NCI-H226 (cell line): ENCODE data around the gene RPIA.

Source experiments
- DNase-seq: peaks from one replicate; pipeline ENCODE4 v3.0.0-alpha.2; 2015

The RPIA gene

DNA sequence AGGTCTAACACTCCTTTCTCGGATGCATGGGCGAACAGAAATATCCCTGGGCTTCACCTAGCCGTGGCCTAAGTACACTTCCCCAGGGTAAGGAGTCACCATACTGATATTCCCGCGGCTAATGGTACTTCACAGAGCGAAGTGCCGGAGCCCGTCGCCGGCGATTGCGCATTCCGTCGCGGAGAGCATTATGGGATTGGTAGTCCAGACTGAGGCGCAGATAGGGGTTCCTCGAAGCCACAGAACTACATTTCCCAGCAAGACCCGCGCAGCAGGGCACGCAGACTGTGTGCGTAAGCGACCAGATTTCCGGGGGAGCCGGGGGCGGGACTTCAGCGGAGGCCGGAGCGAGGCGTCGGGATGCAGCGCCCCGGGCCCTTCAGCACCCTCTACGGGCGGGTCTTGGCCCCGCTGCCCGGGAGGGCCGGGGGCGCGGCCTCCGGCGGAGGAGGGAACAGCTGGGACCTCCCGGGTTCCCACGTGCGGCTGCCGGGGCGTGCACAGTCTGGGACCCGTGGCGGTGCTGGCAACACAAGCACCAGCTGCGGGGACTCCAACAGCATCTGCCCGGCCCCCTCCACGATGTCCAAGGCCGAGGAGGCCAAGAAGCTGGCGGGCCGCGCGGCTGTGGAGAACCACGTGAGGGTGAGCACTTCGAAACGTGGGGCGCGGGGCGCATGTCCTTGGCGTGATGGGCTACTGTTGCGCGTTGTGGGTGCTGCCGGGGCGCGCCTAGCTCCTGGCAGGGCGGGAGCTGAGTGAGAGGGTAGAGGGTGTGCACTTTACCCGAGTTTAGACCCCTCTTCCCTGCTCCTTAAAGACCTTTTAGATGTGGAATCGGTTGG lies at the start of gene RPIA:
Gene RPIA (plus strand): TSS at position 335 of the 845 bp plus-strand sequence. CDS start 26 bp downstream, at position 361.
- DNase-seq, result peak; percentile 97

DNA sequence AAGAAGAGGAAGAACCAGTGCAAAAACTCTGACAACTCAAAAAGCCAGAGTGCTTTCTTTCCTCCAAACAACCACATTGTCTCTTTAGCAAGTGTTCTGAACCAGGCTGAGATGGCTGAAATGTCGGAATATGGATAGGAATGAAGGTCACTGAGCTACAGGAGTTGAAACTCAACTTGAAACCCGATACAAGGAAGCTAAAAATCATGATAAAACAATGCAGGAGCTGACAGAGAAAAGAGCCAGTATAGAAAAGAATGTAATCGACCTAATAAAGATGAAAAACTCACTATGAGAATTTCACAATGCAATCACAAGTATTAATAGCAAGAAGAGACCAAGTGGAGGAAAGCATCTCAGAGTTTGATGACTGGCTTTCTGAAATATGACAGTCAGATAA lies 49.2 kb upstream of the RPIA start:
- no peak for DNase-seq

DNA sequence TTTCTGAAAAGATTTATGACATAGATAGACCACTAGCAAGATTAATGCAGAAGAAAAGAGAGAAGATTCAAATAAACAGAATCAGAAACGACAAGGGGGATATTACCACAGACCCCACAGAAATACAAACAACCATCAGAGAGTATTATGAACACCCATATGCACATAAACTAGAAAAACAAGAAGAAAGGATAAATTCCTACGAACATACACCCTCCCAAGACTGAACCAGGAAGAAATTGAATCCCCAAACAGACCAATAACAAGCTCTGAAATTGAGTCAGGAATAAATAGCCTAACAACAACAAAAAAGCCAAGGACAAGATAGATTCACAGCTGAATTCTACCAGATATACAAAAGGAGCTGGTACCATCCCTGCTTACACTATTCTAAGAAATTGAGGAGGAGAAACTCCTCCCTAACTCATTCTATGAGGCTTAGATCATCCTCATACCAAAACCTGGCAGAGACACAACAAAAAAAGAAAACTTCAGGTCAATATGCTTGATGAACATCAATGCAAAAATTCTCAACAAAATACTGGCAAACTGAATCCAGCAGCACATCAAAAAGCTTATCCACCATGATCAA lies 46.1 kb upstream of the RPIA start:
- peak; percentile 45 for DNase-seq

DNA sequence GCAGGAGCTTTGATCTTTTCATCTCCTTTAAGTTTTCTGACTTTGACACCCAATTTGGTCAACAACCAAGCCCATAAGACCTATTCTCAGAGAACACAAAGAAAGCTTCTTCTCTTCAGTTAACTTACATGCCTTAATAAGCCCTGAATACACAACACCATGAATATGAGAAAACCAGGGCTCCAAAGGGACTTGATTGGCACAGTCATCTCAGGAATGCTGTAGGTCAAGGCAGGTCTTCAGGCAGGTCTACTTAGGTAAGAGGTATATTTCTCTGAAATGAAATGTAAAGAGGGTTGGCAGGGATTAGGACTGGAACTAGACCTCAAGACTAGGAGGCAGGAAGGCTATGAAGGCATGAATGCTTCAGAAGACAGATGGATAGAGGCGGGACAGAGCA lies 39.8 kb upstream of the RPIA start:
- DNase-seq, result no peak

DNA sequence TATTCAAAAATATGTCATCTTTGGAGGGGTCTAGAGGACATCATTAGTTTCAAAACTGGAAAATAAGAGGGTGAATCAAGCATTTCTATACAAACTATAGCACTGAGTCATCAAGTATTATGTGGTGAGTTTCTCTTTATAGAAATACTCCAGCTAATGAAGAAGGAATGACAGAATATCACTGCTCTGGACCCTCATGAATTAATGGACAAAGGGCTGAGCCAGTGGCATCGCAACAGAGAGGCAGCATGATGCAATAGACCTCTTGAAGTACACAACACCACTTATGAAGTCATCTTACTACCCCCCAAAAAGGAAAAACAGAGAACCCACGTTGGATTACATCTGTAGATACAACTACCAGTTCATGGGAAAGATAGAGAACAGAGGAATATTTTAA lies 36.8 kb upstream of the RPIA start:
- DNase-seq, result peak; percentile 53

DNA sequence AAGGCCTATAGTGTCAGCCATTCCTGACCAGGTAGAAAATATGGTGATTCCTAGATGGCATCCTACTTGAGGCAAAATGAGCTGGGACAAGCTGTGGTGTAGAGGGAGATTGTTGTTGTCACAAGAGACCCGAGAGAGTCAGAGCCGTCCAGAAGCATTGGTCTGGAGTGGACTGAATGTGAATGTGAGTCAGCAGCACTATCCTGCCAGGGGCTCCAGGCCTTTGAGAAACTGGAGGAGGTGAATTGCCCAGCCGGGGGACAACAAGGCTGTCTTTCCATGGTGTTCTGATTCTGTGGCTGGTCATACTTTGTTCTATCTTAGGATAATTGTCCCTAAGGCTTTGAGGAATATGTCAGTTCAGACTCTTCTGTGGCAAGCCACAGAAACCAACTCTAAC lies 34.8 kb upstream of the RPIA start:
- DNase-seq, result peak; percentile 44

DNA sequence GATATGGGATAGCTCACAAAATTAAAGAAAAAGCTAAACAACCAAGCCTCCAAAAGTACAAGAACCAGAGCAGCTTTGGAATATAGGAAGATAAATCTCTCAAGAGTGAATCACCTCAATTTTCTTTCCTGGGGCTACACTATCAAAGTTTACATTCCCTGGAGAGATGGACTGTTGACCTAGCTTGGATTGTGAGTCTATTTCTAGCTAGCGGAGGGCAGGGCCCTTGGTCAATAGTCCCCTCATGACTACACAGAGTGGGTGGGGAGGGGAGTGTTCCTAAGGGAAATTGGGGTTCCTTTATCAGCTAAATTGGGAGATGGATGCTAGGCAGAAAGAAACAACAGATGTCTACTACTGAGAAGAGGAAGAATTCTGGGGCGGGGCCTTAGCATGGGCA lies 34.3 kb upstream of the RPIA start:
- peak; percentile 86 for DNase-seq

DNA sequence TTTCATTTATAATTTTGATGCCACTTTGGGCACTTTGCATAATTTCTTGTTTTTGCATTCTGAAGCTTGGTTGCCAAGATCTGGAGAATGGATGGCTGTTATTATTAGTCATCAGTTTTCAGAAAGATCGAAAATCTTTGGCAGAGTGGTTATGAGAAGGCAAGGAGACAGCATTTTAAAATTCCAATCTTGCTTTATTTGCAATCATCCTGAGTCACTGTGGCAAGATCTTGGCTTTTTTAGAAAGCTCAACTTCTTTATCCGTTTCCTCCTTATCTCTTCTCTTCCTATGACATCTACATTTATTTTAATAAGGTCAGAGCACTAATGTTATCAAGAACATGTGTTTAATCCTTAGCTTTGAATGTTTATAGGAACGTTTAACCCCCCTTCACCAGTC lies 33.1 kb upstream of the RPIA start:
- peak; percentile 87 for DNase-seq

DNA sequence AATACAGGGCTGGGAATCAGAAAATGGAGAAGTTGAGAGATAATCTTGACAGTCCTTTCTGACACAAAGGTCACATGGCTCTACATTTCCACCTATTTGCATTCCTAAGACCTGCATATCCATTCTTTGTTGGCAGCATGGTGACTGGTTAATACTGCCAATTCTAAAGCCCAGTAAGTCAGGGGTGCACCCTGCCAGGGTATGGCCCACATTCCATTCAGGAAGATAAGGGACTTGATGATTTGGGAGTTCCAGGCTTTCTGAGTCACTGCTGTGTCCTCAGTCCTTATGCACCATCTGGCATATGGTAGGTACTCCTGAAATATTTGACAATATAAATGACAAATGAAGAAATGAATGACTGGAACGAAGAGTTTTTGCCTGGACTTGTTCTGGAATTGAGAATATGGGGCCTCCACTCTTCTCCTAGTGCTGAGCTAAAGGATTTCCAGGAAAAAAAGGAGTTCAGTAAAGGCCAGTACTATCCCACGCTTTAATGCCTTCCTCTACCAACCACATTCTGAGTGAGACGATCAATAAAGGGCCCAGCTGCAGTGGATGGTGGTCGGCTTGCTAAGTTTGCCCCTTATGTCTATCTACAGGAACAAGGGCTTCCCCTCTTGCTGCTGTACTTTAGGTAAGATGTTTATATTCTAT lies 32.5 kb upstream of the RPIA start:
- peak; percentile 83 for DNase-seq

DNA sequence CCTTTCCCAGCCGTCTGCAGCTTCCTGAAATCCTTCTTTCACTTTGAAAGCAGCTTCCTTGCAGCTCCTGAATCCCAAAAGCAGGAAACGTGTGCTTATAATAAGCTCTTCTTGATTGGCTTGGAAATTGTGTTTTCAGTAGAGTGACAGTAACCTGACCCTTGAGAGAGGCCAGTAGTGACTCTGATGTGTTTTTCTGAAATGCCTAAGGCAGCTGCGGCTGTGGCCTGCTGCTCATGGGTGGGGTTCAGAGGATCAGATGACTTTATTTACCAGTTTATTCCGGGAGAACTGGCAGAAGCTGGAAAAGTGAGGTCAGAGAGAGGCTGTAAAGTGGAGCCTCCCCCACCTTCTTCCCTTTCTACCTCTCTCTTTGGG lies 31.9 kb upstream of the RPIA start:
- DNase-seq, result peak; percentile 51

DNA sequence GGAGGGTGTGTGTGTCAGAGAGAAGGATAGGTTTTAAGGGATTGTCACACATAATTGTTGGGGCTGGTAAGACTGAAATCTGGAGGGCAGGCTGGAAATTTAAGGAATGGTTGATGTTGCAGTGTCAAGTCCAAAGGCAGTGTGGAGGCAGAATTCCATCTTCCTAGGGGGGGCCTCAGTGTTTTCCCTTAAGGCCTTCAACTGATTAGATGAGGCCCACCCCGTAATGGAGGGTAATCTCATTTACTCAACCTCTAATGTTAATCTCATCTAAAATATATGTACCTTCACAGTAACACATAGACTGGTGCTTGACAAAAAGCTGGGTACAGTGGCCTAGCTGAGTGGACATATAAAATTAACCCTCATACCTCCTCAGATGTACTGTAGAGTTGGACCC lies 30.9 kb upstream of the RPIA start:
- no peak for DNase-seq

DNA sequence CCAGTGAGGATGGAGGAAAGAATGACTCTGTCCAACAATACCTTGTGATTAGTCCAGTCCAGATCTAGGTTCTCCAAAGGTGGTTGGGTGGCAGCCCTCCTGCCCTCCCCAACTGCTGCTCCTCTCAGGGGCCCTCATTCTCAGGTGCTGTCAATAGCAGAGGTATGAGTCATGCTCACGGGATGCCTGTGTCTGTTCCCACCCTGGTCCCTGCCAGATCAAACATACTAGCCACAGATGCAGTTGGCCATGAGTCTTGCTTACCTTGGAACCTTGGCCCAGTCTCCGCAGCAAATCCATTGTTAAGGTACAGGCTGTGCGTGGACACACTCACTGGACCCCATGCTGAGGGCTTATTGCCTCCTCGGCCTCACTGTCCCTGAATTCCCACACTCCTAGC lies 24.9 kb upstream of the RPIA start:
- no peak for DNase-seq

DNA sequence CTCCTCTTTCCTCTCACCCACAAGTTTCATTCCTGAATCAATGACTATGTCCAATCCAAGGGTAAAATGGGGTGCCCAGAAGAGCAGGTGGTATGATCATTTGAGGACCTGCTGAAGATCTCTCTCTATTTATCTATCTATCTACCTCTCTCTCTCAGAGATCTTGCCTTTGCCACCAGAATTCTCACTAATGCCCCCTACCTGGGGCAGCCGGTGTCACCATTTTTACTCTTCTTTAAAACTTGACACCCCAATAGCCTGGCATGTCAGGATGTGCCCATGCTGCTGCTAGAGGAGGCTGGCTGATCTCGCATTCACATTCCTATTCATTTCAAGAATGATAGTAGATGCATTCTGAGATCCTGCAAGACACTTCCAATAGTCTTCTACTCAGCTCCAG lies 24.3 kb upstream of the RPIA start:
- no peak for DNase-seq

DNA sequence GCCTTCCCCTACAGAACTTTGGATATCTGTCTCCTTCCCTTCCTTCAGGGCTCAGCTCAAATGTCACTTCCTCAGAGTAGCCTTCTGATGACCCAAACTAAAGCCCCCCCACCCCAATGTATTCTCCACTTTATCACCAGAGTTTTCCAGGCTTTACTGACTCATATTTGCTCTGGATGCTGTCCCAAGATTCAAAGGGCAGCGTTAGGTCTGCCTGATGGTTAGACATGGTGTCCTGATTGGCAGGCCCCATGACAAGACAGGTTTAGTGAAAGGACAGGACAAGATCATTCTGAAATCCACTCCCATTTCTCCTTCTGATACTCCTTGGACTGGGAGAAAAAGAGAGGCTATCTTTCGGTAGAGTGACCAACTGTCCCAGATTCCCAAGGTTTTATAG lies 22.6 kb upstream of the RPIA start:
- DNase-seq, result no peak

DNA sequence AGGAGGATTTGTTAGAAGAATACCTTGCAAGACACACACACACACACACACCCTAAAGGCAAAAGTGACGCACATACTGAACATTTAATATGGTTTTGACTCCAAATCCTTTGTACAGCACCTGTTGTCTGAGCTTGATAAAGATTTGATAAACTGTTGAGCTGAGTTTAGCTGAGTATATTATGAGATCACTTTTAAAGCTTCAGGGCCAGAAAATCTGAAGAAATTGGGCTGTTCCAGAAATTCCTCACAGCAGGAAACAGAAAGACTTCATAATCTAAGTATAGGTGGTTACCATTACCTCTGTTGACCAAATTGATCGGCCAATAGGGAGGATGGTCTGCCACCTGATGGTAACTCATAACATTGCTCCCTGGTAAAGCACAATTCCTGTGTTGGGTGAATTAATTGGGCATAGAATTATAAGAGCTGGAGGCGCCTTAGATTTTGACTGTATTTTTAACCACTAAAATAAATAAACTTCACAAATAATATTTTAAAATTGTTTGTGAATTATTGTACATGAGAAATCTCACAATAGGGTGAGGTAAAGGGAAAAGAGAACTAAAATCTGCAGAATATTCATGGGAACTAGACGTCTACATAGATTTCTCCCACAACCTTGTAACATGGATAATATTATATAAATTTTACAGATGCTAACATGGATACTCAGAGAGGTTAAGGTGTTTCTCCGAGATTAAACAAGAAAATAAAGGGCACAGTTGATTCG lies 21.8 kb upstream of the RPIA start:
- peak; percentile 18 for DNase-seq

DNA sequence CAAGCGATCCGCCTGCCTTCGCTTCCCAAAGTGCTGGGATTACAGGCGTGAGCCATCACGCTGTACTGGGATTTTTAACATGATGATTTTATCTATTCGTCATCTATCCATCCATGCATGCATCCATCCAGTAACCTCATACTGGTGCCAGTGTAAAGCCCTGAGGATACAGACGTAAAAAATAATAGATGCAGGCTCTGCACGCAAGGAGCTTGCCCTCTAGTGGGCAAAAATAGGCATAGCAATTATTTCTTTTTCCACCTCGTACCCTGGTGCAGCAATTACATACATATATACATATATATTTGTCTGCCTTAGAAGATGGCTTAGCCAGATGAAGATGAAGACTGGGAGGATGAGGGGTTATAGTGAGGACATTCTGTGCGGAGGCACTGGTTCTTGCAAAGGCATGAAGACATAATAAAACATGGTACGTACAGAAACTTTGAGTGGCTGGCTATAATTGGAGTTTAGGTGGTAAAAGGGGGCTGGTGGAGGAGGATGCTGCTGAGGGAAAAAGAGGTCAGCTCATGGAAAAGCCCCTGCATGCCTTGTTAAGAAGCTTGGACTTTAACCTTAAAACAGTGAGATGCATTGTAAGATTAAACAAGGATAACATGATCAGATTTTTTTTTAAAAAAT lies 19.6 kb upstream of the RPIA start:
- DNase-seq, result peak; percentile 45

DNA sequence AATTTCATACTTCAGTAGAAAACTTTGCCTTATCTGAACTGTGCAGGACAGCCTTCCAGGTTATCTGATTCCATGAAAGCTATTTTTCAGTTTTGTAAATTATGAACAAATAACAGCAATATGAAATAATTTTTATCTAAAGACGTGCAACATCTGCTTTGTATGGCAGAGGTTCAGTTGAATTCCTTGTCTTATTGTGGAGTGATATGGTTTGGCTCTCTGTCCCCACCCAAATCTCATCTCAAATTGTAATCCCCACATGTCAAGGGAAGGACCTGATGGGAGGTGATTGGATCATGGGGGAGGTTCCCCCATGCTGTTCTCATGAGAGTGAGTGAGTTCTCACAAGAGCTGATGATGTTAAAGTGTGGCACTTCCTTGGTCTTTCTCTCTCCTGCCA lies 18.1 kb upstream of the RPIA start:
- DNase-seq, result no peak

DNA sequence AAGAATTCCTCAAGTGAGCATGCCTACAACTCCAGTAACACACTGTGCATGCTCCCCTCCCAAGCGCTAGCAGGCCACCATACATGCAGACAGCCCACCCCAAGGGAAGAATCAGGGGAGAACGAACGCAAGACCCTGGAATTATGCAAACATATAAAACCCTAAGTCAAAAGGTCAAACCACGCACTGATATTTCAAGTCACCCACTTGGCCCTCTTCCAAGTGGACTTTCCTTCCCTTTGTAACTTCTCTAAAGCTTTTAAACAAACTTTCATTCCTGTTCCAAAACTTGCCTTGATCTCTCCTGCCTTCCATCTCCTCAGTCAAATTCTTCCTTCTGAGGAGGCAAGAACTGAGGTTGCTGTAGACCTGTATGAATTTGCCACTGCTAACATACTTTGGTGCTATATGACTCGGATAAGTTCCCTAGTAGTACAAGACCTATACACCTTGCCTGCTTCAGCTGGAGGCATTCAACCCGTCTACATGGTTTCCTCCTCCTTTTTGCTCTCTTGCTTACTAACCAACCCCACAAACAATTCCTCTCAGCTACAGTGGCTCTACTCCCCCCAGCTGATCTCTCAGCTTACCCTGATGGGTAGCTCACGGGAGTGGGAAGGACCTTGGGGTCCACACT lies 11.1 kb upstream of the RPIA start:
- DNase-seq, result no peak

DNA sequence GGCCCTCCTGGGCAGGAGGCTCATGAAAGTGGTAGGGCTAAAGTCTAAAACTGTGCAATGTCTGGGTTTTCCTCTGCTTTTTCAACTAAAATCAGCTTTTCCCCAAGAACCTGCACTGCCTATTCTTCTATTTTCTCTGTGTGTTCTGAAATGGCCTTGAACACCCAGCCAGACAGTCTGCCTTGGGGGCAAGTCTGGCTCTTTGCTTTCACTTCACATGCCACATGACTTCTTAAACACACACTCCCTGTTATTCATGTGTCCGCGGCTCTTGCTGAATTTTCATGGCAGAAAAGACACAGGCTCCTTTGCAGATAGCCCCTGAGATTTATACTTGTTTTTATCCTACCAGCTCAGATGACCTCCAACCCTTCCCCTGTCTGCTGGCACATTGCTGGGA lies 10.6 kb upstream of the RPIA start:
- DNase-seq, result no peak

DNA sequence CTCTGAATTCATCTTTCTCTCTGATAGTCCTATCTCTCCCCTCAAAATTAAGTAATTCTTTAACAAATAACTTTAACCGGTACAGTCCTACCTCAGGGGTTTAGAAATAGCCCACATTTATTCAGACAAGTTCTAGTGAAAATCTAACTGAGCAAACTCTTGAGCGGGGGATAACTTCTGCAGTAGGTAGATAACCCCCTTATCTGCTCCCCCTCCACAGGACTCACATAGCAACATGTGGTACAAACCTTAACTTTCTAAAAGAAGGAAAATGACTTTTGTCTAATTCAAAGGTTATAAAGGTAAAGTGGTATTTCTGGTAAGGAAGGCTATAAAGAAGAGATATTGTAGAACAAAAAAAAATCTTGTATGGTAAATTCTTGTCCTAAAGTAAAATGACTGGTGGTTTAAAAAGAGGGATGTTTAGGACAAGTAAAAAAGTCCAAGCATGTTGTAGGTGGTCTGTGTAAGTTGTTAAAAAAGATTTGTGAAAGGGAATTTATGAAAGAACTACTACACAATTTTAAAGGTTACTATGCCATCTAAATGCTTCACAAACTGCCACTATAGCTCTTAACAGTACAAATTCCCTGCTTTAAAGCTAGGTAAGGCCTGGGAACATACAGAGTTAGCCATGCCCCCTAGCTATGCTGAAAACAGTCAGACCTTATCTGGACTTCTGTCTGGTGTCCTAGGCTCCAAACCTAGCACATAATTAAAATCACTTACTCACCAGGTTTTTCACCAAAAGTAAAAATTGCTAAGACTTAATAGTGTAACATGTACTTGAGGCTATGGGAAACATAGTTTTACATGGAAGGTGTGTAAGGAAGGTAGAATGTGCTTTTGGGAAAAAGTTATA lies 8.1 kb upstream of the RPIA start:
- no peak for DNase-seq

DNA sequence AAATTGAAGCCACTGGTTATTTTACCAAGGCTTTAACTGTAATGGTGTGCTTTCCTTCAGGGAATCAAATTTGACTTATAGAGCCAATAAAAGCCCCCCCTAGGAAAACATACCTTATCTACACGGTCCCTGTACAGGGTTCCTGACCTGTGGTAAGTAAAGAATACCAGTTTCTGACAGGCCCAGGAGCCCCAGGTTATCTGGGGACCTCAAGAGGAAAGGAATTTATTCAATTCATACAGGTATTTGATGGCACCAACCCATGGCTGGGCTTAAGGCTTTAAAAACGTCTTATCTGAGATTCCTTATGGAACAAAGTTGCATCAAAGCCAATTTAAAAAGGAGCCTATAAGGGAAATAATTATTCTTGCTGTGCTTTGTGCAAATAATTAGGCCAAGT lies 7.0 kb upstream of the RPIA start:
- no peak for DNase-seq

DNA sequence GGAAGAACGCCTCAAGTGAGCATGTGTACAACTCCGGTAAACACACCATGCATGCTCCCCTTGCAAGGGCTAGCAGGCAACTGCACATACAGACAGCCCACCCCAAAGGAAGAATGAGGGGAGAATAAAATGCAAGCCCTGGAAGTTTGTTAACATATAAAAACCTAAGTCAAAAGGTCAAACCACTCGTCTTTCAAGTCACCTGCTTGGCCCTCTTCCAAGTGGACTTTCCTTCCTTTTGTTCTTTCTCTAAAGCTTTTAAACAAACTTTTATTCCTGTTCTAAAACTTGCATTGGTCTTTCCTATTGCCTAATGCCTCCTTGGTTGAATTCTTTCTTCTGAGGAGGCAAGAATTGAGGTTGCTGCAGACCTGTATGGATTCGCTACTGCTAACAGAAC lies 5.2 kb upstream of the RPIA start:
- DNase-seq, result no peak
